ENCODE results near the gene SALL1.

Gene SALL1

GRCh38 chr16:51141106-51141505, 10.0 kb downstream of the SALL1 start:
- DNase-seq (ENCODE audit: low spot score) = no peak

- DNase-seq (ENCODE audit: low spot score) = no peak
Measured at GRCh38 chr16:51140112-51140511, 11.0 kb downstream of the SALL1 start.

GRCh38 chr16:51139568-51139967, 11.5 kb downstream of the SALL1 start:
- no peak for DNase-seq (ENCODE audit: low spot score)

- no peak for DNase-seq (ENCODE audit: low spot score)
Measured at GRCh38 chr16:51138178-51138577, 12.9 kb downstream of the SALL1 start.

- DNase-seq (ENCODE audit: low spot score) = no peak
Measured at GRCh38 chr16:51137097-51137496, 14.0 kb downstream of the SALL1 start.

GRCh38 chr16:51134876-51135275, 16.2 kb downstream of the SALL1 start:
- DNase-seq (ENCODE audit: low spot score) = no peak

GRCh38 chr16:51134269-51134812, 16.7 kb downstream of the SALL1 start:
- no peak for DNase-seq (ENCODE audit: low spot score)

- DNase-seq (ENCODE audit: low spot score) = no peak
Measured at GRCh38 chr16:51133688-51134087, 17.4 kb downstream of the SALL1 start.

GRCh38 chr16:51133183-51133582, 17.9 kb downstream of the SALL1 start:
- DNase-seq (ENCODE audit: low spot score) = no peak

GRCh38 chr16:51132490-51133115, 18.5 kb downstream of the SALL1 start:
- DNase-seq (ENCODE audit: low spot score) = no peak

- no peak for DNase-seq (ENCODE audit: low spot score)
Measured at GRCh38 chr16:51131619-51132018, 19.5 kb downstream of the SALL1 start.

GRCh38 chr16:51129105-51129504, 22.0 kb downstream of the SALL1 start:
- DNase-seq (ENCODE audit: low spot score) = no peak

- no peak for DNase-seq (ENCODE audit: low spot score)
Measured at GRCh38 chr16:51125992-51126391, 25.1 kb downstream of the SALL1 start.

- DNase-seq (ENCODE audit: low spot score) = no peak
Measured at GRCh38 chr16:51124896-51125295, 26.2 kb downstream of the SALL1 start.

GRCh38 chr16:51121850-51122249, 29.2 kb downstream of the SALL1 start:
- DNase-seq (ENCODE audit: low spot score) = no peak

GRCh38 chr16:51120730-51121347, 30.2 kb downstream of the SALL1 start:
- no peak for DNase-seq (ENCODE audit: low spot score)

- no peak for DNase-seq (ENCODE audit: low spot score)
Measured at GRCh38 chr16:51119973-51120729, 30.9 kb downstream of the SALL1 start.

GRCh38 chr16:51119556-51119955, 31.5 kb downstream of the SALL1 start:
- no peak for DNase-seq (ENCODE audit: low spot score)

GRCh38 chr16:51116353-51116752, 34.7 kb downstream of the SALL1 start:
- no peak for DNase-seq (ENCODE audit: low spot score)

- no peak for DNase-seq (ENCODE audit: low spot score)
Measured at GRCh38 chr16:51114382-51114781, 36.7 kb downstream of the SALL1 start.

GRCh38 chr16:51113236-51114125, 37.6 kb downstream of the SALL1 start:
- no peak for DNase-seq (ENCODE audit: low spot score)

- DNase-seq (ENCODE audit: low spot score) = no peak
Measured at GRCh38 chr16:51112323-51112722, 38.7 kb downstream of the SALL1 start.
